ENCODE measurements around the gene ZNF436.
"Not testable (repeated sequence)": the region's sequence is repeated elsewhere in the genome, so short reads cannot be mapped to it uniquely, and the experiment has no call there.

Gene ZNF436

DNA sequence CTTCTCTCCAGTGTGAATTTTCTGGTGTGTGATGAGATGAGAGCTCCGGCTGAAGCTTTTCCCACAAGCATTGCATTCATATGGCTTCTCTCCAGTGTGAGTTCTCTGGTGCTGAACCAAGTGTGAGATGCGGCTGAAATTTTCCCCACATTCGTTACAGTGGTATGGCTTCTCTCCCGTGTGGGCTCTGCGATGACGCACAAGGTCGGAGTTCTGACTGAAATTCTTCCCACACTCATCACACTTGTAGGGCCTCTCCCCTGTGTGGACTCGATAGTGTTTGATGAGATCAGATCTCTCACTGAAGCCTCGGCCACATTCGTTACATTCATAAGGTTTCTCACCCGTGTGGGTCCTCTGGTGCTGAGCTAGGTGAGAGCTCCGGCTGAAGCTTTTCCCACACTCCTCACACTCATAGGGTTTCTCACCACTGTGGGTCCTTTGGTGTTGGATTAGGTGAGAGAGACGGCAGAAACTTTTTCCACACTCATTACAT lies 7.4 kb downstream of the ZNF436 start:
- no peak for FAIRE-seq

DNA sequence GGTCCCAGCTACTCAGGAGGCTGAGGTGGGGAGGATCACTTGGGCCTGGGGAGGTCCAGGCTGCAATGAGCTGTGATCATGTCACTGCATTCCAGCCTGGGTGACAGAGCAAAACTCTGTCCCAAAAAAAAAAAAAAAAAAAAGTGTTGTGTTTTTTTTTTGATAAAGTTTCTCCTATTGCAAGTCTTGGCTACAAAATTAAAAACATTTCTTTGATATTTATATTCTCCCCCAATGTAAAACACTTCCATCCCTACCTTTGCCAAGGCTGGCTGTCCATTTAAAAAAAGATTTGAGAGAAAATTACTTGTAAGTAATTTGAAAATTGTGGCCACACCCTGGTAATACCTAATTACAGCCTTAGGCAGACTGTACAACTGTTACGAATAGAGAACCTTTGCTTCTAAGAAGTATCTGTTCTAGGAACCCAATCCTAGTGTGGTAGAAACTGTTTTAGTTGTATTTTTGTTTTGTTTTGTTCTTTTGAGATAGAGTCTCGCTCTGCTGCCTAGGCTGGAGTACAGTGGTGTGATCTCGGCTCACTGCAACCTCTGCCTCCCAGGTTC lies 11.2 kb downstream of the ZNF436 start:
- no peak for FAIRE-seq

DNA sequence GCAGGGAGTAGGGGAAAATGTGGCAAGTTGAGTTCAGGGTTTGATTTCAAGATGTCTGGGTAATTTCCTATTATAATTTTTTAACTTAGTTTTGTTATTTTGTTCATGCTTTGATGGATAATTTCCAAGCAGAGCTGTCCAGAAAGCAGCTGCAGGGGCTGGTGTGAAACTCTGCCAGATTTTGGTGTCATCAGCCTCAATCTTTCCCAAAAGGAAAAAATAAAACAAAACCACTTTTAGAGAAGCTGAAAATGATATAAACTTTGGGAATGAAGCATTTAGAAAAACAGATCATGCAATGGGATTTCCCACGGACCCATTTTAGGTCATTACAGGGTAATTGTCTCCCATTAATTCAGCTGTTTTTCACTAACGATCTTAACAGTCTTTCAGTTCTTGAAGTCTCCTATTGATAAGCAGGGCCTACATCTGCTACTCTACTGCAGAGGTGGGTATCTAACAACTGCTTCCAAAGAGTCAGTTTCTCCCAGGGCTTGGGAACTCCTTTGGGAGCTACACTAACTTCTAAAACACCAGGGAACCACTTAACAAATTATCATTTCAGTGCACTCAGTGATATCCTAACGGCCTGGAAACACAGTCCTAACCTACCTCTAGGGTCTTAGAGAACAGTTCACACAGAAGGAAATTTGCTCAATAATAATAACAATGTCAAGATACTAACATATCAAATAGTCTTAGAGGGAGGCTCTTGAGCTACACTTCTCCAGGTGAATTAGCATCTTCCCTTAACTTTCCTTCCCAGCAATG lies 12.3 kb downstream of the ZNF436 start:
- no peak for FAIRE-seq

DNA sequence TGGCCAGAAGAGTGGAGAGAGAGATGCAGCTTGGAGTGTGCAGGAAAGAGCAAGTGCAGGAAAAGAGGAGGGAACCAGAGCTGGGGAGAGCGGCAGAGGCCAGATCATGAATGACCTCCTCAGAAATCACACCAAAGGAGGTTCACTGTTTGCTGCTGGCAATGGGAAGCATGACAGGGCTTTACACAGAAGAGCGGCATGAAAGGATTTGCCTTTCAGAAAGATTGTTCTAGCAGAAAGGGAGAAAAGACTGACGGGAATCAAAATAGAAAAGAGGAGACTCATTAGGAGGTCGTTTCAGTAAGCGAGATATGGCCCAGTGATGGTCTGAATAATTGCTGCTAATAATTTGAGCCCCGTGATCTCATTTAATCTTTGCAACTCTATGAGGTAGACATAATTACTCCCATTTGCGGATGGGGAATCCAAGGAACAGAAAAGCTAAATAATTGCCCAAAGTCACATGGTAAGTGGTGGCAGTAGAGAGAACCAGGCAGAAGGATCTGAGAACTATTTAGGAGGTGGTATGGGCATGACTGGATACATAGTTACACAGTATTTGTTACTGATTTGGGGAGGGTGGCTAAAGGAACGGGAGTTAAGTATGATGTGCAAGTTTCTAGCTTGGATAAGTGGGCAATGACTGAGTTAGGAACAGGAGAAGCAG lies 13.0 kb downstream of the ZNF436 start:
- no peak for FAIRE-seq

DNA sequence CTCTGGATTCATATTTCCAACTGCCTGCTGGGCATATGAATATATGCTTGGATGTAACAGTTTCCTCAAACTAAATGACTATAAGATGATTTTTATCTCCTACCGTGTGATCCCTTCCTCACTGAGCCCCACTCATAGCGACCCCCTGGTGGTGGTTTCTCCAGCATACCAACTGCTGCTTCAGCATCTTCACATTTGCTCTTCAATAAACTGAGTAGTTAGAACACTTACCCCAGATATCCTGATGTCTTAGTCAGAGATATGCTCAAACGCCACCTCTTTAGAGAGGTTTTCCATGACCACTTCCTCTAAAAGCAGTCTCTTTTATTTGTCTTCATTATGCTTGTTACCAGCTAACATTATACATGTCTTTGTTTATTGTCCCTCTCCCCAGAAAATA lies 15.4 kb downstream of the ZNF436 start:
- FAIRE-seq = no peak

DNA sequence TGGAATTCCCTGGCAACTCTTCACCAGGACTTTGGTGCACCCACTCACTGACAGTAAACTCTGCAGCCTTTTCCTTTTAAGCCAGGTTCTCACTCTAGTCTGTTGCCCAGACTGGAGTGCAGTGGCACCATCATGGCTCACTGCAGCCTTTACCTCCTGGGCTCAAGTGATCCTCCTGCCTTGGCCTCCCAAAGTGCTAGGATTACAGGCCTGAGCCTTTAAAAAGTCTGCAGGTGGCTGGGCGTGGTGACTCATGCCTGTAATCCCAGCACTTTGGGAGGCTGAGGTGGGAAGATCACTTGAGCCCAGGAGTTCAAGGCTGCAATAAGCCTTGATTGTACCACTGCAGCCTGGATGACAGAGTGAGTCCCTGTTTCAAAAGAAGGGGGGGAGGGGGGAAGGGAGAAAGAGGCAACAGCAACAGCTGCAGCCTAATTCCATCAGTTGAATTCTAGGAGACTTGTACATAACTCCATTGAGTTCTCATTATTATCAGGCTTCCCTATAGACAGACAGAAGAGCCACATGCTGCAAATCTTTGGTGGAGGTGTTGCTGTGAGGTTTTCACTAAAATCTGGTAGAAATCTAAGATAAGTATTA lies 17.4 kb downstream of the ZNF436 start:
- FAIRE-seq = no peak

DNA sequence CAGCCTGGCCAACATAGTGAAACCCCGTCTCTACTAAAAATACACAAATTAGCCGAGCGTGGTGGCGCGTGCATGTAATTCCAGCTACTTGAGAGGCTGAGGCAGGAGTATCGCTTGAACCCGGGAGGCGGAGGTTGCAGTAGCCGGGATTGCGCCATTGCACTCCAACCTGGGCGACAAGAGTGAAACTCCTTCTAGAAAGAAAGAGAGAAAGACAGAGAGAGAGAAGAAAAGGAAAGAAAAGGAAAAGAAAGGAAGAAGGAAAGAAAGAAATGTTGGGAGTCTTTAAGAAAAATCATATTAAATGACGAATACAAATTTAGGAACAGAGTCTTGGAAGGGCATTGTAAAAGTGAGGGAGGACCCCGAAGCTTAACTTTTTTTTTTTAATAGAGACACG lies 23.7 kb downstream of the ZNF436 start:
- no peak for FAIRE-seq

DNA sequence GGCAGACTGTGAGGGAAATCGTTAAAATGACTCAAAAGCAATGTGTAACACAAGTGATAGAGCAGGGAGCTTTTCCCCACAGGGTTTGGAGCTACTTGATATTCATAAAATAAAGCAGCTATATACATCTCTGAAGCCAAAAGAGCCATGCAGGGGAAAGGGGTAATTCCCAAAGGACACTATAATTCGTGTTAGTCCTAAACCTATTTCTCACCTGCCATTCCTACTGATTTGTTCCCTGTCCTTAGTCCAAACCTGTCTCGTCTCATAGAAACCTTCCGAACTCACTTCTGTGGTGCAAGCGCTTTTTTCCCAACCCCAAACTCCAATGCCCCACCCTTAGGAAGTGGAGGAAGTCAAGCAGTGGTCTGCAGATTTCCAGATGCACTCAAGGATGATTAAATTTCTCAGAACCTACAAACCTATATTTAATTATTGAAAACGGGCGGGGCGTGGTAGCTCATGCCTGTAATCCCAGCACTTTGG lies 24.6 kb downstream of the ZNF436 start:
- FAIRE-seq = no peak

DNA sequence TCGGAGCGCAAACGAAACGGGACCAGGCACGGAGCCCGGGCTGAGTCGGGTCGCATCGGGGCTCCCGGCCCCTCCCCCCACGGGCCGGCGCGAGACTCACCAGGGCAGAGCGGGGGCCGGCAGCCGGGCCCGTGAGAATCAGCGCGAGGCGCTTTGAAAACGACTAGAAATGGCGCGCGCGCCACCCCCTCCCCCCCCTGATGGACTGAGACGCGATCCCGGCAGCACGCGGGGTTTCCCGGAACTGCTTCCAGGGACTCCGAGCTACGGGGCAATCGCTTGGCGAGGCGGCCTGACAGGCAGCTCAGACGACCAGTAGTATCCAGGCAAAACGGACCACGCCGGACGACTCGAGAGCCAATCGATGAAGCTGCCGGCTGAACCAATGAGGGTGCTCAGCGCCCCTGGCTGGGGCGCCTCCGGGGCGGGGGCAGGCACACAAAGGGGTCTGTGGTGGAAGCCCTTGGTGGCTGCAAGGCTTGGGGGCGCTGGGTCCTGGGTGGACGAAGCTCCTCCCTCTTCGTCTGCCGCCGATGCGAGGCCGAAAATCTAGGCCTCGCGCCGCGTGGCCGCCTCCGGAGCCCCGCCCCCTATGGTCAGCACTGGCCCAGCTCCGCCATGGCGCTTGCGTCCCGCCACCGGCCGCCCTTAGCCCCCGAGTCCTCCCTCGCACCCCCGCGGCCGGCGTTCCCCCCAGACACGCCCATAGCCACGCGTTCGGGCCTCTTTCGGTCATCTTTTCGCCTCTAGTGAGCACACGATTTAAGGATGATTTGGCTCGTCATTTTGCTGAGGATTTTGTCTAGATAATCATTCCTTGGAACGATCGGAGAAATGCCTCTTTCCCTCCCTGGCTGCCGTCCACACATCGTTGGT lies 25.3 kb downstream of the ZNF436 start, which contains the start of gene HNRNPR:
TSS of gene HNRNPR (minus strand) at position 174 of the 876 bp plus-strand sequence. CDS start 3,276 bp downstream, outside the sequence.
- FAIRE-seq = peak; percentile 92

DNA sequence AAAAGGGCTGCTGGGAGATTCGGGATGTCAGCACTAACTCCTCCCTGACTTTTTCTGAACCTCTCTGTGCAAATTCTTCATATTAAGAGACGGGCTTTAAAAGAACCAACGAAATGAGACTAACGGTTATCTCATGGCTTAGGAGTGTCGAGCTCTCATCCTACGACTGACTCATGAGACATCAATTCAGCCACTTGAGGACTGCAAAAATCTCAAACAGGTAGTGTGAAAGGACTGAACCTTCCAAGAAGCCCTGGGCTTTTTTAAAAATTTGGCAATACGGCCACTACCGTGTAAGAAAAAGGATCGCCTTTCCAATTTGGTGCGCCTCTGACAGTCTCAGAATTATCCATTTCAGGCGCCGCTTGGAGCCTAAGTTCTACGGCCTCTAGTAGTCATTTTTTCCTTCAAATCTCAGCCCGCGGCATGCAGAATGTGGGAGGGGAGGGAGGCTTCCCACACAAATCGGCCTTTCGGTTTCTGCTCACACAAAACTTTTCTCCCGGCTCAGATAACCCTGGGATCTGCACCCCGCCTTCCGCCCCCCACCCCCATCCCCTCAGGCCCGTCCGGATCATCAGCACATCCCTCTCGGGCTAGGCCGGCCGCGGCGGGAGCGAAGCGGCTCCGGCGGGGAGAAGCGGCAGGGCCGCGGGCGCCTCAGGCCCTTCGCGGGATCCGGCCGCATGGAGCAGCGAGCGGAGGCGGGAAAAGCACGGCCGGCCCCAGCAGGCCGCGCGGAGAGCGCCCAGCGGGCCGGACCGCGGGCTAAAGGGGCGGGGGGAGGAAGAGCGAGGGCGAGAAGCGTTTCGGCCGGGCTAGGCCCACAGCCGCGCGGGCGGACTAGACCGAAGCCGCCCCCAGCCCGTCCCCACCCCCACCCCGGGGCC lies 26.2 kb downstream of the ZNF436 start:
- no peak for FAIRE-seq

DNA sequence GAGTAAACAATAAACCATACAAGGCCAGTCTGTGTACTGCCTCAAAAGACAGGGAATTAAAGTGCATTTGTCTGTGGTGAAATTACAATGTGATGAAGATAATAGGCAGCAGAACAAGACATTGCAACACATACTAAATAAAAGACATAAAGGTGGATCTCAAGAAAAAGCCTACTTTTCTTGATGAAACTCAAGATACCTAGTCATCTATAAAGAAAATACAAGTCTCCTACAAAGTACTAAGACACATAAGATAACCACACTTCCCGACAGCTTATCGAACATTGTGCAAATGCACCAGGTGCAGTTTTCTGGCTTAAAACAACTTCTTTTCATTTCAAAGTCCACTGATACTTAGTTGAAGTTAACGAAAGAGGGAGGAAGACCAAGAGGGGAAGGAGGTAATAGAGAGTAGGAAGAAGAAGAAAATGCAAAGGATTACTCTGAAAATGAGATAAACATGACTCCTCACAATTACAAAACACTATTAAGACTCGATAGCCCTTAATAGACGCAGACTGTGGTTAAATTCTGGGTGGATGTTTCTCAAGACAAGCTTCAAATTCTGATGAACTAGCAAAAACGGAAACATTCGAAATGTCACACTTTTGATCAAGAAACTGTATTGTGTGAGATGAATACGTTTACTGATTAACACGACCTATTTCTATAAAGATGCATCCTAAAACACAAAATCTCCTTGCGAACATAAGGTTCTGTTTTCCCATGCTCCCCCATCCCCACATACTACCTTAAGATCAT lies 27.5 kb downstream of the ZNF436 start:
- no peak for FAIRE-seq

DNA sequence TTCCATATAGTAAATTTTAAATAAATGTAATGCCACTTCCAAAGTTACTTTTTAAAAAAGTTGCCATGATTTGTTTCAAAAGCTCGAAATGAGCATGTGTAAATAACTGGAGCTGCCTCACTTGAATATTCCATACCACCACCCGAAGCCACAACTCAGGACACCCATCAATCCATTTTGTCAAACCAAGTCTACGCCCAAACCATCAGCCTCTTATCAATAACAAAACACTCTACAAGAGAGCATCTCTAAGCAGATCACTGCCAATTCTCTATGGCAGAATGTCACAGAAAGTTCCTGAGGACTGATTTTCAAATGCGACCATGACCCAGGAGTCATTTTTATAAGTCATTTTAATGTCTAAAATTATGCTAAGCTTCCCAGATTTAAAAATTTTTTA lies 30.0 kb downstream of the ZNF436 start:
- FAIRE-seq = no peak

DNA sequence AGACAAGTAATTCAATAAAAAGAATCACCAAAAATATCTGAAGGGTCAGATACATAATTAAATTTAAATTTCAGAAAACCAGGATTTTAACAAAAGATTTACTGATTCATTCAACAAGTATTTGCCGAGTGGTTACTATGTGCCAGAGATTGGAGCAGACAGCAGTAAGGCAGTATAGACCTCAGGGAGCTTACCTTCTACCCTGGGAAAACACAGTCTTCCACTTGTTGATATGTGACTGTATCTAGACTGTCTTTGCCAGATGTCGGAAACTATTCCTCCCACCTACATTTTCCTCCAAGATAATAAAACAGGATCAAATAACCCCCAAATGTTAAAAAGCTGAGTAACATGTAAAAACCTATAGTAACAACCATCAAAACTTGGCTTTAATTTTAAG lies 31.8 kb downstream of the ZNF436 start:
- no peak for FAIRE-seq

DNA sequence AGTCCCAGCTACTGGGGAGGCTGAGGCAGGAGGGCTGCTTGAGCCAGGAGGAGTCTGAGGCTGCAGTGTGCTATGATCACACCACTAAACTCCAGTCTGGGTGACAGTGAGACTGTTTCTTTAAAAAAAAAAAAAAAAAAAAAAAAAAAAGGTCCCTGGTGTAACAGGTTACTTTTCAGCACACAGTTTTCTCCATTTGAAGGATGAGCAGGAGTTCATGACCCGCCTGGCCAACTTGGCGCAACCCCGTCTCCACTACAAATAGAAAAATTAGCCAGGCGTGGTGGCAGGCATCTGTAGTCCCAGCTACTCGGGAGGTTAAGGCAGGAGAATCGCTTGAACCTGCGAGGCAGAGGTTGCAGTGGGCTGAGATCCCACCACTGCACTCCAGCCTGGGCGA lies 37.9 kb downstream of the ZNF436 start:
- FAIRE-seq = no peak

DNA sequence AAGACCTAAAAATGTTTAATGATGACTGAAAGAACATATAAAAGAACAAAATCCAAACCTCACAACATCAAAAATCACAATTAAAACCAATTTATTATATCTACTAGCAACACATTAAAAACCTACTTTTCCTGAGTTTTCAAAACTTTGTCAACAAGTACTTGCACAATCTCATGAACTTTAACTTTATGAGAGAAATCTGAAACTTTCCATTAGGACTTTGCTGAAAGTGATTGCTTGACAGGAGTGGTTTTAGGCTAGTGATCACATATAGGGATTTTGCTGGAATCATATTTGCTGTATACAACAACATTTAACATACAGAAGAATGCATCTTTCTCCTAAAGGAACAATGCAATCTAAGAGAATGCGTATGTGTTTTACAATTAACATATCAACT lies 38.8 kb downstream of the ZNF436 start:
- FAIRE-seq = no peak

DNA sequence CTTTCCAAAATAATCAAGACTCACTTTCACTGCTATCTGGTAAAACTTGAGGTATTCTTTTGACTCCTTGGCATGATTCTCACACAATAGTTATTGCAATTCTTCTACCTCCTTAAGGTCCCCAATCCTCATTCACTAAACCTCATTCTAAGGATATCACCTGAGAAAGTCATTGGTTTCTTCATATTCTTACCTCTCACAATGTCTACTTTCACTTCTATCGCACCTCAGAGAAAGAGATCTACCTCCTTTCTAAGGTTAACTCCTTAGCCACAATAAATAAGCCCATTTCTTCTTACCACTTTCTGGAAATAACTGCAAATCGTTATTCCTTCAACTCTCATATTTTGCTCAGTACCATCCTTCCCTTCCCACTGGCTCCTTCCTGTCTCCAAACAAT lies 44.2 kb downstream of the ZNF436 start:
- FAIRE-seq = no peak

DNA sequence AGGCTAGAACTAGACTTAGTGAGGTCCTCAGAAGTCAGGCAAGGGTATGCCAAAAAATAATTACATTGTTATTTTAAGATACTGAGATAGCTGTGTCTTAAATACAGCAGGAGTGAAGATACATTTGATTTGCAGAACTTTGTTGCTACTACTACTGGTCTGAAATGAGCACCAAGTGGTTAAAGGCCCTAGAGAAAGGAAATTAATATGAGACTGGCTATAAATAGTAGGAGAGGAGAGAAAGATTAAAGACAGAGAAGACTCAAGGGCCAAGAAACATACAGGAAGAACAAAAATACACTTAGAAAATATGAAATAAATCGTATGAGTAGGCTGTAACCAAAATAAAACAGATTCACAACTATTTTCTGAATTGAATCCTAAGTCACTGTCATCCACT lies 46.9 kb downstream of the ZNF436 start:
- FAIRE-seq = no peak

DNA sequence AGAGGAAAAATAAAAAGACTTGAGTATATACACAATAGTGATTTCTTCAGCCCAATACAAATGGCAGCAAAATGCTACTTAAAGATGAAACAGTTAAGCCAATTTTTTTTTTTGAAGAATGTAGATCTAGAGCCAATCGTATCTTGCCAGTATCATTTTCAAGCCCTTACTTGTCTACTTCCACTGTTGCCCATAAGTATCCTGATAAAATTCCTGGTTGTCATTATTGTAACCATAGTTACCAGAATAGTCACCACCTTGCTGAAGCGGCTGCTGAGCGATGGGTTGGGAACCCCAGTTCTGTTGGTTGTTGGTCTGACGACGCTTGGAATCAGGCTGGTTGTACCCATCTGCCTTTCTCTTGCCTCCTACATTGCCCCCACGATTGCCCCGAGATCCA lies 59.4 kb downstream of the ZNF436 start:
- FAIRE-seq = not testable (repeated sequence)
